ENCODE data around the gene YIPF3. TPM values are rescaled to one million over a fixed set of nuclear protein-coding genes. Genes with fewer than 3 reads are reported as not detected.

YIPF3 gene
- 63.3 to 71.4 TPM (median 66.2 TPM) in 5 replicates for total RNA-seq (2022; extraction: Qiagen RNA extraction)

DNA sequence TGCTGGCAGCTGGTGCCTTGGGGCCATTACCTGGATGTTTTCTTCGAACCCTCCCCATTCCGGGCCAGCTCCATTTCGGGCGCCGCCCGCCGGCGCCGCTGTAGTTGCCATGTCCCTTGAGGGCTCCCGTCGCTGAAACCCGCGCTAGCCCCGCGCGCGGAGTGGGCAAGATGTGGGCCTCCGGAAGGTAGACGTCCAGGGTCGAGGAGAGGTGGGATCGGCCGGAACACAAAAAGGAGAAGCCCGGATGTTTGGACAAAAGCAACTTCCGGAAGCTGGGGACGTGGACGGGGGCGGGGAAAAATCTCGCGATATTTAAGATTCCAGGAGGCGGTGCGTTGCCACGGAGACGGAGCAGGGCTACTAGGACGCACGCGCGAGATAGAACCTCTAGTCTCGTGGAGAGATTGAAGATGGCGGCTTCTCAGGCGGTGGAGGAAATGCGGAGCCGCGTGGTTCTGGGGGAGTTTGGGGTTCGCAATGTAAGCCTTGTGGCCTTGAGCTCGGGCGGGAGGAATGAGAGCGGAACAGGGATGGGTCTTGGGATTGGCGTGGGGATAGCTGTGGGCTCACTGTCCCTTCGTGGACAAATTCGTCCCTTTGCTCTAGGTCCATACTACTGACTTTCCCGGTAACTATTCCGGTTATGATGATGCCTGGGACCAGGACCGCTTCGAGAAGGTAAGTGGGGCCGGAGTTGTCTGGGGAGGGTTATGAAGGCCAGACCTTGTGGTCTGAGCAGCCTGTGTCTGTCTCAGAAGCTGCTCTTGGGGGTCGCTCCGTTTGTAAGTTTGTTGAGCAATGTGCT, at the start of gene YIPF3, which contains the start of gene POLR1C:
TSS of gene YIPF3 (minus strand) at position 230 of the 808 bp plus-strand sequence. CDS start at position 111, 119 bp downstream.
TSS of gene POLR1C (plus strand) at position 393 of the 808 bp plus-strand sequence. CDS start at position 414, 21 bp downstream.

GRCh38 chr6:43509984-43510826, 6.5 kb downstream of the YIPF3 start, which contains the start of gene LRRC73:
LRRC73 (minus strand) TSS chr6:43510346; CDS start chr6:43509785, 561 bp downstream.

GRCh38 chr6:43477235-43478007, 39.3 kb downstream of the YIPF3 start, which contains the start of gene TJAP1:
TJAP1 (plus strand) TSS chr6:43477570; CDS start chr6:43499002, 21,432 bp downstream.

Other genes starting within 250 kb of the YIPF3 start
- gene SLC22A7, start 218.7 kb downstream of the YIPF3 start, total RNA-seq (2022; extraction: Qiagen RNA extraction), result not detected in 5 replicates
- 0.39 to 0.51 TPM (median 0.43 TPM) in 5 replicates for gene CRIP3, start 208.1 kb downstream of the YIPF3 start, total RNA-seq (2022; extraction: Qiagen RNA extraction)
- gene ZNF318, start 147.3 kb downstream of the YIPF3 start, total RNA-seq (2022; extraction: Qiagen RNA extraction), result 3.6 to 5.1 TPM (median 5.0 TPM) in 5 replicates
- gene ABCC10, start 89.4 kb downstream of the YIPF3 start, total RNA-seq (2022; extraction: Qiagen RNA extraction), result 5.7 to 12.4 TPM (median 8.5 TPM) in 5 replicates
- gene DLK2, start 61.4 kb downstream of the YIPF3 start, total RNA-seq (2022; extraction: Qiagen RNA extraction), result 4.5 to 7.5 TPM (median 7.1 TPM) in 5 replicates
- 15.2 to 19.9 TPM (median 18.2 TPM) in 5 replicates for gene TJAP1, start 39.4 kb downstream of the YIPF3 start, total RNA-seq (2022; extraction: Qiagen RNA extraction)
- 0.46 to 1.3 TPM (median 1.1 TPM) in 5 replicates for gene LRRC73, start 6.6 kb downstream of the YIPF3 start, total RNA-seq (2022; extraction: Qiagen RNA extraction)
- gene POLR1C, start 163 bp upstream of the YIPF3 start, total RNA-seq (2022; extraction: Qiagen RNA extraction), result 44.9 to 48.4 TPM (median 46.3 TPM) in 5 replicates
- 25.5 to 28.9 TPM (median 28.4 TPM) in 5 replicates for gene XPO5, start 59.1 kb upstream of the YIPF3 start, total RNA-seq (2022; extraction: Qiagen RNA extraction)
- 6.8 to 10.3 TPM (median 8.3 TPM) in 5 replicates for gene POLH, start 59.3 kb upstream of the YIPF3 start, total RNA-seq (2022; extraction: Qiagen RNA extraction)
- gene GTPBP2, start 112.3 kb upstream of the YIPF3 start, total RNA-seq (2022; extraction: Qiagen RNA extraction), result 15.0 to 21.1 TPM (median 16.7 TPM) in 5 replicates
- 34.3 to 36.7 TPM (median 34.7 TPM) in 5 replicates for gene MAD2L1BP, start 118.9 kb upstream of the YIPF3 start, total RNA-seq (2022; extraction: Qiagen RNA extraction)
- 0.20 to 0.34 TPM (median 0.24 TPM) in 5 replicates for gene RSPH9, start 128.1 kb upstream of the YIPF3 start, total RNA-seq (2022; extraction: Qiagen RNA extraction)
- 45.6 to 50.1 TPM (median 47.0 TPM) in 5 replicates for gene MRPS18A, start 170.9 kb upstream of the YIPF3 start, total RNA-seq (2022; extraction: Qiagen RNA extraction)

All from A549 treated with Mapracorat at 1 μM for 4 hours (cell line).